PC-3 (cell line): ENCODE results near the gene FGFR2. TPM values are rescaled to one million over a fixed set of nuclear protein-coding genes. Genes with fewer than 3 reads are reported as not detected.

Source experiments
- ATAC-seq: fragments of 200-7000 bp; cut with Tn5 transposase; 2 replicates; pipeline ENCODE4 v1.9.1; 2020; ENCODE audit warnings: mild to moderate bottlenecking, moderate library complexity
- BruUV-seq: library from RNA; stranded (reverse); fragments of 400-500 nt; replicated peaks from 2 replicates; lab custom pipeline; 2021; lab: Mats Ljungman, UMichigan
- CTCF ChIA-PET: fragments of 300-600 bp; sonication (Branson Sonifier 250); formaldehyde crosslinking; loops from one replicate; lab custom pipeline; 2022; ENCODE audit warnings: antibody characterized with exemption; lab: Charles Lee
- POLR2A ChIA-PET: fragments of 300-600 bp; sonication (Branson Sonifier 250); formaldehyde crosslinking; loops from one replicate; lab custom pipeline; 2022; ENCODE audit warnings: antibody characterized with exemption; ENCODE audit not compliant: unreplicated experiment; lab: Charles Lee
- DNase-seq: peaks from one replicate; pipeline ENCODE4 v3.0.0-alpha.2; 2015
- H2AFZ ChIP-seq: fragments of 300-600 bp; sonication (generic); 2 replicates; pipeline ENCODE4 v1.6.0; 2016; ENCODE audit warnings: antibody characterized with exemption, low read length
- H3F3A ChIP-seq: fragments of 300-600 bp; sonication (generic); one replicate; pipeline ENCODE4 v1.6.0; 2017; ENCODE audit warnings: antibody characterized with exemption, low read length, control low read depth, mild to moderate bottlenecking; ENCODE audit not compliant: unreplicated experiment
- H3K27ac ChIP-seq: fragments of 300-600 bp; sonication (generic); 2 replicates; pipeline ENCODE4 v1.5.1; 2016; ENCODE audit warnings: mild to moderate bottlenecking, low read length
- H3K27me3 ChIP-seq: fragments of 300-600 bp; sonication (generic); 2 replicates; pipeline ENCODE4 v1.6.1; 2016; ENCODE audit warnings: low read length, mixed read lengths
- H3K36me3 ChIP-seq: fragments of 300-600 bp; sonication (generic); 2 replicates; pipeline ENCODE4 v1.6.1; 2016; ENCODE audit warnings: low read depth, mixed run types, low read length, mixed read lengths
- H3K4me1 ChIP-seq: fragments of 300-600 bp; sonication (generic); 2 replicates; pipeline ENCODE4 v1.5.1; 2016; ENCODE audit warnings: low read length; ENCODE audit not compliant: insufficient read depth
- H3K4me2 ChIP-seq: fragments of 300-600 bp; sonication (generic); 2 replicates; pipeline ENCODE4 v1.6.0; 2016; ENCODE audit warnings: low read length
- H3K4me3 ChIP-seq: fragments of 300-600 bp; sonication (generic); 2 replicates; pipeline ENCODE4 v1.5.1; 2016; ENCODE audit warnings: mild to moderate bottlenecking, low read length, mixed read lengths
- H3K79me2 ChIP-seq: fragments of 300-600 bp; sonication (generic); 2 replicates; pipeline ENCODE4 v1.6.1; 2017; ENCODE audit warnings: low read length, mixed read lengths
- H3K9ac ChIP-seq: fragments of 300-600 bp; sonication (generic); 2 replicates; pipeline ENCODE4 v1.6.0; 2016; ENCODE audit warnings: mild to moderate bottlenecking, low read length
- H3K9me2 ChIP-seq: fragments of 300-600 bp; sonication (generic); replicated peaks from 2 replicates; pipeline ENCODE4 v1.6.1; 2016; ENCODE audit warnings: mixed run types, low read length, mixed read lengths
- H3K9me3 ChIP-seq: fragments of 300-600 bp; sonication (generic); 2 replicates; pipeline ENCODE4 v1.6.1; 2016; ENCODE audit warnings: low read length, mixed read lengths
- H4K20me1 ChIP-seq: fragments of 300-600 bp; sonication (generic); 2 replicates; pipeline ENCODE4 v1.6.1; 2016; ENCODE audit warnings: low read length, mixed read lengths
- EZH2 ChIP-seq: fragments of 300-600 bp; sonication (generic); IDR thresholded peaks from one replicate; pipeline ENCODE4 v1.6.1; 2017; ENCODE audit warnings: antibody characterized with exemption, mild to moderate bottlenecking, low read length; ENCODE audit not compliant: unreplicated experiment
- EZH2phosphoT487 ChIP-seq: fragments of 300-600 bp; sonication (generic); IDR thresholded peaks from 2 replicates; pipeline ENCODE4 v1.6.1; 2018; ENCODE audit warnings: mild to moderate bottlenecking, antibody characterized with exemption, low read length, borderline replicate concordance
- intact Hi-C: fragments of 100-400 bp; cut with micrococcal nuclease; formaldehyde crosslinking; loops from 2 replicates; pipeline ENCODE4 v1.9.0; 2023
- total RNA-seq: library from RNA; depleted of rRNA; stranded (reverse); fragments of >200 nt; gene quantifications from 2 replicates; pipeline ENCODE4 v1.2.3, GENCODE V29; 2014
- TF ChIP-seq, protein P1 (sequence below): fragments of 300-600 bp; sonication (generic); conservative IDR thresholded peaks from 2 replicates; pipeline ENCODE4 v1.5.1; 2017; ENCODE audit warnings: antibody characterized with exemption, low read depth, mild to moderate bottlenecking, low read length

FGFR2 gene
- total RNA-seq, 1 experiment from 2014 or later, result 0.36 TPM

- Histone ChIP-seq H3F3A (no peaks in the 10 kb centered on the region), H3K36me3 (no peaks in the 10 kb centered on the region), H2AFZ (no peak overlapping the region), H3K4me2 (no peak overlapping the region), H3K4me1 (no peaks in the 10 kb centered on the region), H3K27ac (no peak overlapping the region), H3K9me3 (no peaks in the 10 kb centered on the region), H3K27me3 (peaks cover 47% of the 10 kb centered on the region), H3K4me3 (no peak overlapping the region), H4K20me1 (no peaks in the 10 kb centered on the region), H3K9me2 (no peaks in the 10 kb centered on the region), H3K79me2 (no peaks in the 10 kb centered on the region), H3K9ac (no peak overlapping the region)
- BruUV-seq, result no TSS peak
- DNase-seq (no peak), ATAC-seq (no peak)
- CTCF ChIA-PET, result no interaction called here
- intact Hi-C loops, result no loop called here
- POLR2A ChIA-PET, result no interaction called here
- no peak for TF ChIP-seq EZH2phosphoT487
- TF ChIP-seq, protein P1, sequence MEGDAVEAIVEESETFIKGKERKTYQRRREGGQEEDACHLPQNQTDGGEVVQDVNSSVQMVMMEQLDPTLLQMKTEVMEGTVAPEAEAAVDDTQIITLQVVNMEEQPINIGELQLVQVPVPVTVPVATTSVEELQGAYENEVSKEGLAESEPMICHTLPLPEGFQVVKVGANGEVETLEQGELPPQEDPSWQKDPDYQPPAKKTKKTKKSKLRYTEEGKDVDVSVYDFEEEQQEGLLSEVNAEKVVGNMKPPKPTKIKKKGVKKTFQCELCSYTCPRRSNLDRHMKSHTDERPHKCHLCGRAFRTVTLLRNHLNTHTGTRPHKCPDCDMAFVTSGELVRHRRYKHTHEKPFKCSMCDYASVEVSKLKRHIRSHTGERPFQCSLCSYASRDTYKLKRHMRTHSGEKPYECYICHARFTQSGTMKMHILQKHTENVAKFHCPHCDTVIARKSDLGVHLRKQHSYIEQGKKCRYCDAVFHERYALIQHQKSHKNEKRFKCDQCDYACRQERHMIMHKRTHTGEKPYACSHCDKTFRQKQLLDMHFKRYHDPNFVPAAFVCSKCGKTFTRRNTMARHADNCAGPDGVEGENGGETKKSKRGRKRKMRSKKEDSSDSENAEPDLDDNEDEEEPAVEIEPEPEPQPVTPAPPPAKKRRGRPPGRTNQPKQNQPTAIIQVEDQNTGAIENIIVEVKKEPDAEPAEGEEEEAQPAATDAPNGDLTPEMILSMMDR, result no peak
- no peak for TF ChIP-seq EZH2
These were observed 119.7 kb downstream of the FGFR2 start for GRCh38 chr10:121478556-121478955.

GRCh38 chr10:121469797-121470606, 128.2 kb downstream of the FGFR2 start:
- Histone ChIP-seq H3K36me3 (no peaks in the 10 kb centered on the region), H3K9me2 (no peaks in the 10 kb centered on the region), H3K4me3 (no peak overlapping the region), H3K27me3 (peaks cover 36% of the 10 kb centered on the region), H3K27ac (no peak overlapping the region), H2AFZ (no peak overlapping the region), H3K4me2 (no peak overlapping the region), H3K4me1 (no peaks in the 10 kb centered on the region), H3F3A (no peaks in the 10 kb centered on the region), H4K20me1 (no peaks in the 10 kb centered on the region), H3K9me3 (no peaks in the 10 kb centered on the region), H3K79me2 (no peaks in the 10 kb centered on the region), H3K9ac (no peak overlapping the region)
- DNase-seq, result no peak
- intact Hi-C loops, result no loop called here
- TF ChIP-seq EZH2phosphoT487 (no peak), EZH2 (no peak)
- TF ChIP-seq, protein P1, result no peak
- ATAC-seq, result no peak
- POLR2A ChIA-PET, result no interaction called here
- CTCF ChIA-PET, result no interaction called here
- BruUV-seq, result no TSS peak

- Histone ChIP-seq H3K4me2 (no peak overlapping the region), H3K4me3 (no peak overlapping the region), H3K9ac (no peak overlapping the region), H2AFZ (no peak overlapping the region), H3K27me3 (peaks cover 49% of the 10 kb centered on the region), H3K79me2 (no peaks in the 10 kb centered on the region), H3K9me3 (no peaks in the 10 kb centered on the region), H3K4me1 (no peaks in the 10 kb centered on the region), H3K27ac (no peak overlapping the region), H3F3A (no peaks in the 10 kb centered on the region), H3K36me3 (no peaks in the 10 kb centered on the region), H3K9me2 (no peaks in the 10 kb centered on the region), H4K20me1 (no peaks in the 10 kb centered on the region)
- DNase-seq (no peak), ATAC-seq (no peak)
- intact Hi-C loops, result no loop called here
- CTCF ChIA-PET, result no interaction called here
- no TSS peak for BruUV-seq
- POLR2A ChIA-PET, result no interaction called here
- TF ChIP-seq, protein P1, result no peak
These were observed 129.5 kb downstream of the FGFR2 start for GRCh38 chr10:121468726-121469125.
